ENCODE data around the gene ZKSCAN5.
"Not testable (repeated sequence)": the region's sequence is repeated elsewhere in the genome, so short reads cannot be mapped to it uniquely, and the experiment has no call there.

Gene ZKSCAN5

DNA sequence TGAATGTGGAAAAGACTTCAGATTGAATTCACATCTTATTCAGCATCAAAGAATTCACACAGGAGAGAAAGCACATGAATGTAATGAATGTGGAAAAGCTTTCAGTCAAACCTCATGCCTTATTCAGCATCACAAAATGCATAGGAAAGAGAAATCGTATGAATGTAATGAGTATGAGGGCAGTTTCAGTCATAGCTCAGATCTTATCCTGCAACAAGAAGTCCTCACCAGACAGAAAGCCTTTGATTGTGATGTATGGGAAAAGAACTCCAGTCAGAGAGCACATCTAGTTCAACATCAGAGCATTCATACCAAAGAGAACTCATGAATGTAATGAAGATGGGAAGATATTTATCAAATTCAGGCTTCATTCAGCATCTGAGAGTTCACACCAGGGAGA lies 68.8 kb downstream of the ZKSCAN5 start:
- Histone ChIP-seq H3K27ac (no peak overlapping the region), H3K4me3 (no peak overlapping the region)
- TF ChIP-seq, protein P1, sequence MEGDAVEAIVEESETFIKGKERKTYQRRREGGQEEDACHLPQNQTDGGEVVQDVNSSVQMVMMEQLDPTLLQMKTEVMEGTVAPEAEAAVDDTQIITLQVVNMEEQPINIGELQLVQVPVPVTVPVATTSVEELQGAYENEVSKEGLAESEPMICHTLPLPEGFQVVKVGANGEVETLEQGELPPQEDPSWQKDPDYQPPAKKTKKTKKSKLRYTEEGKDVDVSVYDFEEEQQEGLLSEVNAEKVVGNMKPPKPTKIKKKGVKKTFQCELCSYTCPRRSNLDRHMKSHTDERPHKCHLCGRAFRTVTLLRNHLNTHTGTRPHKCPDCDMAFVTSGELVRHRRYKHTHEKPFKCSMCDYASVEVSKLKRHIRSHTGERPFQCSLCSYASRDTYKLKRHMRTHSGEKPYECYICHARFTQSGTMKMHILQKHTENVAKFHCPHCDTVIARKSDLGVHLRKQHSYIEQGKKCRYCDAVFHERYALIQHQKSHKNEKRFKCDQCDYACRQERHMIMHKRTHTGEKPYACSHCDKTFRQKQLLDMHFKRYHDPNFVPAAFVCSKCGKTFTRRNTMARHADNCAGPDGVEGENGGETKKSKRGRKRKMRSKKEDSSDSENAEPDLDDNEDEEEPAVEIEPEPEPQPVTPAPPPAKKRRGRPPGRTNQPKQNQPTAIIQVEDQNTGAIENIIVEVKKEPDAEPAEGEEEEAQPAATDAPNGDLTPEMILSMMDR (IDR thresholded peaks at IDR 0.05) = no peak
- no peak for DNase-seq (ENCODE audit: low spot score)

GRCh38 chr7:99576251-99576650 lies 71.8 kb downstream of the ZKSCAN5 start:
- DNase-seq (ENCODE audit: low spot score) = no peak
- TF ChIP-seq, protein P1 (IDR thresholded peaks at IDR 0.05) = no peak
- Histone ChIP-seq H3K4me3 (no peak overlapping the region), H3K27ac (no peak overlapping the region)

DNA sequence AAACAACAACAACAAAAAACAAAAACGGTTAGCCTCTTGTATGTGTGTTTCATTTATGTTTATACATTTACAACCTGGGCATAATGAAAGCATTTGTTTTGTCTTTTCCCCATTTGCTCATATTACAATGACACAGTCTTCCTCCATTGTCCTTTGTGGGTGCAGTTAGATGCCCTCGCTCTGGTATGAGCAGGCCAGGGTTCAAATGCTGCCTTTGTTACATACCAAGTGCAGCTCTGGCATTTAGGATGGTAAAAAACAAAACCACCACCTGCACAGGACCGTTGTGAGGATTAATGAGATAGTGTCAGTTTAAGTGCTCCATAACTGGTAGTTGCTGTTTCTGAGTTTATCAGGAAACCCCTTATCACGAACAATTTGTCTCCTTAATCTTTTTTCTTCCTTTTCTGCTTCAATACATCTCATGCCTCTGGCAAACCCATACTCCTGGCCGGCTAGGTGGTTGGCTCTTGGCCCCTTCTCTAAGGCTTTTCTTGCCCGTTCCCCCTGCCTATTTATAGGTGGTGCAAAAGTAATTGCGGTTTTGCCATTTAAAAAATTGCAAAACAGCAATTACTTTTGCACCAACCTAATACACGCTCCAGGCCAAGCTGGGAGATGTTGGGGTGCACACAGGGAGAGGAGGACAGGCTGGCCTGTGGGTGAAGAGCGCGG lies 75.0 kb downstream of the ZKSCAN5 start:
- no peak for DNase-seq (ENCODE audit: low spot score)
- Histone ChIP-seq H3K4me3 (peak overlapping the region; percentile 88), H3K27ac (no peak overlapping the region)
- TF ChIP-seq, protein P1 (IDR thresholded peaks at IDR 0.05) = no peak

- Histone ChIP-seq H3K4me3 (peak overlapping the region; percentile 88), H3K27ac (peak overlapping the region; percentile 22 to 28)
- no peak for DNase-seq (ENCODE audit: low spot score)
- TF ChIP-seq, protein P1 (IDR thresholded peaks at IDR 0.05) = no peak
Measured at GRCh38 chr7:99579956-99580777, 75.7 kb downstream of the ZKSCAN5 start.

- peak overlapping the region; percentile 88 for H3K4me3 ChIP-seq
- DNase-seq (ENCODE audit: low spot score); H3K27ac ChIP-seq: not testable (repeated sequence)
Measured at GRCh38 chr7:99580778-99581332, 76.4 kb downstream of the ZKSCAN5 start.
